Measurements from ENCODE around the gene EPAS1. TPM values are rescaled to one million over a fixed set of nuclear protein-coding genes. Genes with fewer than 3 reads are reported as not detected.

EPAS1 gene
- total RNA-seq, 1 experiment from 2014 or later, result 43.2 TPM

- Histone ChIP-seq H3K9me2 (replicated peaks; ENCODE audit: low read length) (no peaks in the 10 kb centered on the region), H3K27ac (ENCODE audit: low read length) (no peak overlapping the region), H3K4me1 (ENCODE audit: insufficient read depth, low read length) (no peaks in the 10 kb centered on the region), H3K4me3 (ENCODE audit: low read length) (no peak overlapping the region), H3F3A (ENCODE audit: low read length, unreplicated experiment) (no peaks in the 10 kb centered on the region), H3K9me3 (ENCODE audit: low read length) (no peaks in the 10 kb centered on the region), H3K4me2 (ENCODE audit: low read length) (no peak overlapping the region), H2AFZ (ENCODE audit: low read length) (no peak overlapping the region), H4K20me1 (ENCODE audit: low read length) (no peaks in the 10 kb centered on the region), H3K36me3 (ENCODE audit: low read depth, low read length) (no peaks in the 10 kb centered on the region), H3K27me3 (ENCODE audit: low read length) (no peaks in the 10 kb centered on the region), H3K9ac (ENCODE audit: low read length) (no peak overlapping the region), H3K79me2 (ENCODE audit: low read length) (no peaks in the 10 kb centered on the region)
- intact Hi-C loops (cut with micrococcal nuclease), result no loop called here
- ATAC-seq, result no peak
- no peak for TF ChIP-seq EZH2 (IDR thresholded peaks at IDR 0.05; ENCODE audit: low read length, unreplicated experiment)
- no peak for TF ChIP-seq CTCF (conservative IDR thresholded peaks at IDR 0.05; ENCODE audit: low read depth, low read length)
- TF ChIP-seq EZH2phosphoT487 (IDR thresholded peaks at IDR 0.05; ENCODE audit: borderline replicate concordance, low read length), result no peak
- BruUV-seq (replicated peaks), result no TSS peak
- ChIA-PET CTCF (no interaction called here), POLR2A (ENCODE audit: unreplicated experiment) (no interaction called here)
- DNase-seq, result no peak
These were observed 131.8 kb downstream of the EPAS1 start for GRCh38 chr2:46428911-46429436.

- Histone ChIP-seq H4K20me1 (ENCODE audit: low read length) (no peaks in the 10 kb centered on the region), H3K9me2 (replicated peaks; ENCODE audit: low read length) (no peaks in the 10 kb centered on the region), H3K36me3 (ENCODE audit: low read depth, low read length) (no peaks in the 10 kb centered on the region), H3K4me2 (ENCODE audit: low read length) (no peak overlapping the region), H3K9ac (ENCODE audit: low read length) (no peak overlapping the region), H3K79me2 (ENCODE audit: low read length) (no peaks in the 10 kb centered on the region), H3K27ac (ENCODE audit: low read length) (no peak overlapping the region), H2AFZ (ENCODE audit: low read length) (no peak overlapping the region), H3K4me3 (ENCODE audit: low read length) (no peak overlapping the region), H3K27me3 (ENCODE audit: low read length) (no peaks in the 10 kb centered on the region), H3K4me1 (ENCODE audit: insufficient read depth, low read length) (no peaks in the 10 kb centered on the region), H3F3A (ENCODE audit: low read length, unreplicated experiment) (no peaks in the 10 kb centered on the region), H3K9me3 (ENCODE audit: low read length) (no peaks in the 10 kb centered on the region)
- DNase-seq (no peak), ATAC-seq (no peak)
- POLR2A ChIA-PET (ENCODE audit: unreplicated experiment), result interaction anchor here (0.7 kb wide), 1 partner anchor 32 kb away, joined by 4 read pairs; no protein-coding TSS in a partner anchor
- BruUV-seq (replicated peaks), result no TSS peak
- CTCF ChIA-PET, result interaction anchor here (0.6 kb wide), 1 partner anchor 12 kb away, joined by 3 read pairs; no protein-coding TSS in a partner anchor
- TF ChIP-seq CTCF (conservative IDR thresholded peaks at IDR 0.05; ENCODE audit: low read depth, low read length) (no peak), EZH2phosphoT487 (IDR thresholded peaks at IDR 0.05; ENCODE audit: borderline replicate concordance, low read length) (no peak)
- intact Hi-C loops (cut with micrococcal nuclease), result no loop called here
These were observed 133.2 kb downstream of the EPAS1 start for GRCh38 chr2:46430413-46430812.

- POLR2A ChIA-PET (ENCODE audit: unreplicated experiment), result interaction anchor here (0.7 kb wide), 1 partner anchor 341 kb away, joined by 3 read pairs; no protein-coding TSS in a partner anchor
- Histone ChIP-seq H3K79me2 (ENCODE audit: low read length) (no peaks in the 10 kb centered on the region), H2AFZ (ENCODE audit: low read length) (no peak overlapping the region), H3K9ac (ENCODE audit: low read length) (no peak overlapping the region), H3K9me3 (ENCODE audit: low read length) (no peaks in the 10 kb centered on the region), H3K9me2 (replicated peaks; ENCODE audit: low read length) (no peaks in the 10 kb centered on the region), H3K36me3 (ENCODE audit: low read depth, low read length) (no peaks in the 10 kb centered on the region), H3K4me1 (ENCODE audit: insufficient read depth, low read length) (no peaks in the 10 kb centered on the region), H3F3A (ENCODE audit: low read length, unreplicated experiment) (no peaks in the 10 kb centered on the region), H3K27ac (ENCODE audit: low read length) (no peak overlapping the region), H3K27me3 (ENCODE audit: low read length) (no peaks in the 10 kb centered on the region), H3K4me2 (ENCODE audit: low read length) (no peak overlapping the region), H3K4me3 (ENCODE audit: low read length) (no peak overlapping the region), H4K20me1 (ENCODE audit: low read length) (no peaks in the 10 kb centered on the region)
- ATAC-seq (no peak), DNase-seq (no peak)
- intact Hi-C loops (cut with micrococcal nuclease), result no loop called here
- CTCF ChIA-PET, result interaction anchor here (0.6 kb wide), 1 partner anchor 11 kb away, joined by 3 read pairs; no protein-coding TSS in a partner anchor
- BruUV-seq (replicated peaks), result no TSS peak
- TF ChIP-seq CTCF (conservative IDR thresholded peaks at IDR 0.05; ENCODE audit: low read depth, low read length), result no peak
- TF ChIP-seq EZH2phosphoT487 (IDR thresholded peaks at IDR 0.05; ENCODE audit: borderline replicate concordance, low read length), result no peak
These were observed 133.8 kb downstream of the EPAS1 start for GRCh38 chr2:46430992-46431391.
